WTC11 (cell line): ENCODE data around the gene DLL4. TPM values are rescaled to one million over a fixed set of nuclear protein-coding genes. Genes with fewer than 3 reads are reported as not detected.

Experiments
- ATAC-seq: fragments of 200-7000 bp; cut with Tn5 transposase; 2 replicates; pipeline ENCODE4 v1.10.0; 2021; ENCODE audit warnings: mild to moderate bottlenecking, moderate library complexity
- CTCF ChIA-PET: fragments of 300-600 bp; sonication (Branson Sonifier 250); formaldehyde crosslinking; loops from one replicate; lab custom pipeline; 2021; ENCODE audit warnings: antibody characterized with exemption; lab: Charles Lee
- POLR2A ChIA-PET: fragments of 350-600 bp; sonication (Branson Sonifier 250); formaldehyde crosslinking; loops from one replicate; lab custom pipeline; 2021; ENCODE audit warnings: antibody characterized with exemption; lab: Charles Lee
- DNase-seq: peaks from one replicate; pipeline ENCODE4 v3.0.0; 2021; ENCODE audit warnings: low spot score
- H3K27ac Mint-ChIP-seq: 2 replicates; pipeline ENCODE4 v1.8.0; 2021; ENCODE audit warnings: mixed read lengths
- H3K27me3 Mint-ChIP-seq: 2 replicates; pipeline ENCODE4 v1.8.0; 2021; ENCODE audit warnings: low read depth, mild to moderate bottlenecking, moderate library complexity, mixed read lengths
- H3K36me3 Mint-ChIP-seq: 2 replicates; pipeline ENCODE4 v1.8.0; 2021; ENCODE audit warnings: mixed read lengths
- H3K4me1 Mint-ChIP-seq: 2 replicates; pipeline ENCODE4 v1.8.0; 2022; ENCODE audit warnings: mixed read lengths
- H3K4me3 Mint-ChIP-seq: 2 replicates; pipeline ENCODE4 v1.8.0; 2021; ENCODE audit warnings: mild to moderate bottlenecking, moderate library complexity, mixed read lengths
- H3K9me3 Mint-ChIP-seq: 2 replicates; pipeline ENCODE4 v1.8.0; 2021; ENCODE audit warnings: mixed read lengths
- ESRRA ChIP-seq: sonication (generic); formaldehyde crosslinking; IDR thresholded peaks from 2 replicates; pipeline ENCODE4 v1.8.1; 2022; ENCODE audit warnings: mild to moderate bottlenecking, missing genetic modification reagents, borderline replicate concordance
- ETV6 ChIP-seq: sonication (generic); formaldehyde crosslinking; IDR thresholded peaks from 2 replicates; pipeline ENCODE4 v1.8.1; 2022; ENCODE audit warnings: mild to moderate bottlenecking, missing genetic modification reagents
- FOXK1 ChIP-seq: sonication (generic); formaldehyde crosslinking; IDR thresholded peaks from 2 replicates; pipeline ENCODE4 v1.8.0; 2022; ENCODE audit warnings: mild to moderate bottlenecking, moderate library complexity, missing genetic modification reagents
- FOXP1 ChIP-seq: sonication (generic); formaldehyde crosslinking; IDR thresholded peaks from 2 replicates; pipeline ENCODE4 v1.8.0; 2022; ENCODE audit warnings: missing genetic modification reagents, mild to moderate bottlenecking, moderate library complexity, borderline replicate concordance
- GRHL2 ChIP-seq: fragments of 250-450 bp; sonication (Bioruptor Pico); IDR thresholded peaks from 2 replicates; pipeline ENCODE4 v1.8.0; 2022; ENCODE audit warnings: mild to moderate bottlenecking, moderate library complexity; ENCODE audit not compliant: insufficient replicate concordance, severe bottlenecking
- IRF2 ChIP-seq: sonication (generic); formaldehyde crosslinking; IDR thresholded peaks from 2 replicates; pipeline ENCODE4 v1.8.0; 2022; ENCODE audit warnings: low read depth, missing genetic modification reagents, borderline replicate concordance
- JAZF1 ChIP-seq: fragments of 250-450 bp; sonication (Bioruptor Pico); IDR thresholded peaks from 2 replicates; pipeline ENCODE4 v1.9.0; 2021; ENCODE audit warnings: moderate library complexity, mild to moderate bottlenecking, inconsistent platforms
- MXD4 ChIP-seq: fragments of 250-450 bp; sonication (Bioruptor Pico); IDR thresholded peaks from 2 replicates; pipeline ENCODE4 v1.8.0; 2021; ENCODE audit warnings: mild to moderate bottlenecking, moderate library complexity, borderline replicate concordance
- NFYB ChIP-seq: sonication (generic); formaldehyde crosslinking; conservative IDR thresholded peaks from 2 replicates; pipeline ENCODE4 v1.8.0; 2022; ENCODE audit warnings: low read depth, missing genetic modification reagents
- NR1H2 ChIP-seq: sonication (generic); formaldehyde crosslinking; IDR thresholded peaks from 2 replicates; pipeline ENCODE4 v1.9.0; 2021; ENCODE audit warnings: mild to moderate bottlenecking, moderate library complexity, missing genetic modification reagents
- NR2C2 ChIP-seq: sonication (generic); formaldehyde crosslinking; IDR thresholded peaks from 2 replicates; pipeline ENCODE4 v1.8.0; 2022; ENCODE audit warnings: mild to moderate bottlenecking, missing genetic modification reagents
- SMAD4 ChIP-seq: sonication (generic); formaldehyde crosslinking; IDR thresholded peaks from 2 replicates; pipeline ENCODE4 v1.8.0; 2022; ENCODE audit warnings: mild to moderate bottlenecking, missing genetic modification reagents
- SP1 ChIP-seq: sonication (generic); formaldehyde crosslinking; conservative IDR thresholded peaks from 2 replicates; pipeline ENCODE4 v1.8.1; 2022; ENCODE audit warnings: missing genetic modification reagents
- TP53 ChIP-seq: sonication (generic); formaldehyde crosslinking; IDR thresholded peaks from 2 replicates; pipeline ENCODE4 v1.8.1; 2023; ENCODE audit warnings: mild to moderate bottlenecking, missing genetic modification reagents
- ZNF121 ChIP-seq: sonication (generic); formaldehyde crosslinking; IDR thresholded peaks from 2 replicates; pipeline ENCODE4 v1.8.0; 2023; ENCODE audit warnings: missing genetic modification reagents
- ZNF263 ChIP-seq: sonication (generic); formaldehyde crosslinking; IDR thresholded peaks from 2 replicates; pipeline ENCODE4 v1.8.1; 2022; ENCODE audit warnings: low read depth, mild to moderate bottlenecking, moderate library complexity, missing genetic modification reagents
- ZNF416 ChIP-seq: fragments of 250-450 bp; sonication (Bioruptor Pico); IDR thresholded peaks from 2 replicates; pipeline ENCODE4 v1.9.0; 2021; ENCODE audit warnings: mild to moderate bottlenecking, inconsistent platforms
- ZNF423 ChIP-seq: fragments of 250-450 bp; sonication (Bioruptor Pico); IDR thresholded peaks from 2 replicates; pipeline ENCODE4 v2.1.2; 2022; ENCODE audit warnings: mild to moderate bottlenecking, moderate library complexity
- total RNA-seq: library from RNA; stranded (reverse); gene quantifications from 3 replicates; pipeline ENCODE4 v1.2.3, GENCODE V29; 2021
- TF ChIP-seq, protein P1 (sequence below): sonication (generic); formaldehyde crosslinking; IDR thresholded peaks from 2 replicates; pipeline ENCODE4 v1.8.1; 2023; ENCODE audit warnings: mild to moderate bottlenecking, missing genetic modification reagents, moderate library complexity
- TF ChIP-seq, protein P2 (sequence below): fragments of 250-450 bp; sonication (Bioruptor Pico); IDR thresholded peaks from 2 replicates; pipeline ENCODE4 v1.9.0; 2021; ENCODE audit warnings: moderate library complexity, mild to moderate bottlenecking, inconsistent platforms, borderline replicate concordance
- TF ChIP-seq, protein P3 (sequence below): sonication (generic); formaldehyde crosslinking; IDR thresholded peaks from 2 replicates; pipeline ENCODE4 v1.8.0; 2022; ENCODE audit warnings: mild to moderate bottlenecking, missing genetic modification reagents
- TF ChIP-seq, protein P4 (sequence below): sonication (generic); formaldehyde crosslinking; IDR thresholded peaks from 2 replicates; pipeline ENCODE4 v1.8.0; 2022; ENCODE audit warnings: mild to moderate bottlenecking, missing genetic modification reagents
- TF ChIP-seq, protein P5 (sequence below): sonication (generic); formaldehyde crosslinking; conservative IDR thresholded peaks from 2 replicates; pipeline ENCODE4 v1.8.1; 2023; ENCODE audit warnings: mild to moderate bottlenecking, low read depth, missing genetic modification reagents, moderate library complexity
- TF ChIP-seq, protein P6 (sequence below): fragments of 250-450 bp; sonication (Bioruptor Pico); conservative IDR thresholded peaks from 2 replicates; pipeline ENCODE4 v1.9.0; 2021; ENCODE audit warnings: mild to moderate bottlenecking
- TF ChIP-seq, protein P7 (sequence below): sonication (generic); formaldehyde crosslinking; IDR thresholded peaks from 2 replicates; pipeline ENCODE4 v1.8.1; 2022; ENCODE audit warnings: low read depth, mild to moderate bottlenecking, moderate library complexity, missing genetic modification reagents, borderline replicate concordance

DLL4 gene
- total RNA-seq, 1 experiment from 2014 or later = 0.94 TPM

DNA sequence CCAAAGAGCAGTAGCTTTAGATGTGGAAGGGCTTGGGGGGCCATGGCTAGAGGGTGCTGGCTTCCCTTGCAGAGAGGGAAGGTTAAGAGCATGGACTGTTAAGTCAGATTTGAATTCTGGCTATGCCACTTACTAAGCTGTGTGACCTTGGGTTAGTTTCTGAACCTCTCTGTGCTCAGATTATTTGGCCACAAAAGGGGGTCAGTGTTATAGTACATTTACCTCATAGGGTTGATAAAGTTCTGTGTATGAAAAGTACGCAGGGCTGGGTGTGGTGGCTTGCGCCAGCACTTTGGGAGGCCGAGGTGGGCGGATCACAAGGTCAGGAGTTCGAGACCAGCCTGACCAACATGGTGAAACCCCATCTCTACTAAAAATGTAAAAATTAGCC, 28.1 kb upstream of the DLL4 start:
- Mint-ChIP-seq H3K36me3 (peaks cover 49% of the 10 kb centered on the region), H3K27me3 (no peaks in the 10 kb centered on the region), H3K9me3 (no peaks in the 10 kb centered on the region), H3K4me1 (no peaks in the 10 kb centered on the region)
- no peak for TF ChIP-seq ZNF263
- TF ChIP-seq, protein P1, sequence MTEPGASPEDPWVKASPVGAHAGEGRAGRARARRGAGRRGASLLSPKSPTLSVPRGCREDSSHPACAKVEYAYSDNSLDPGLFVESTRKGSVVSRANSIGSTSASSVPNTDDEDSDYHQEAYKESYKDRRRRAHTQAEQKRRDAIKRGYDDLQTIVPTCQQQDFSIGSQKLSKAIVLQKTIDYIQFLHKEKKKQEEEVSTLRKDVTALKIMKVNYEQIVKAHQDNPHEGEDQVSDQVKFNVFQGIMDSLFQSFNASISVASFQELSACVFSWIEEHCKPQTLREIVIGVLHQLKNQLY = no peak
- no peak for TF ChIP-seq SMAD4 (CRISPR knock-in tag)
- TF ChIP-seq NR2C2 = no peak
- no peak for TF ChIP-seq SP1 (CRISPR knock-in tag)
- TF ChIP-seq, protein P2, sequence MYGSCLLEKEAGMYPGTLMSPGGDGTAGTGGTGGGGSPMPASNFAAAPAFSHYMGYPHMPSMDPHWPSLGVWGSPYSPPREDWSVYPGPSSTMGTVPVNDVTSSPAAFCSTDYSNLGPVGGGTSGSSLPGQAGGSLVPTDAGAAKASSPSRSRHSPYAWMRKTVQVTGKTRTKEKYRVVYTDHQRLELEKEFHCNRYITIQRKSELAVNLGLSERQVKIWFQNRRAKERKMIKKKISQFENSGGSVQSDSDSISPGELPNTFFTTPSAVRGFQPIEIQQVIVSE (CRISPR knock-in tag) = no peak
- TF ChIP-seq ZNF423 (CRISPR knock-in tag) = no peak
- TF ChIP-seq MXD4 (CRISPR knock-in tag) = no peak
- TF ChIP-seq, protein P3, sequence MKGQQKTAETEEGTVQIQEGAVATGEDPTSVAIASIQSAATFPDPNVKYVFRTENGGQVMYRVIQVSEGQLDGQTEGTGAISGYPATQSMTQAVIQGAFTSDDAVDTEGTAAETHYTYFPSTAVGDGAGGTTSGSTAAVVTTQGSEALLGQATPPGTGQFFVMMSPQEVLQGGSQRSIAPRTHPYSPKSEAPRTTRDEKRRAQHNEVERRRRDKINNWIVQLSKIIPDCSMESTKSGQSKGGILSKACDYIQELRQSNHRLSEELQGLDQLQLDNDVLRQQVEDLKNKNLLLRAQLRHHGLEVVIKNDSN (CRISPR knock-in tag) = no peak
- TF ChIP-seq, protein P4, sequence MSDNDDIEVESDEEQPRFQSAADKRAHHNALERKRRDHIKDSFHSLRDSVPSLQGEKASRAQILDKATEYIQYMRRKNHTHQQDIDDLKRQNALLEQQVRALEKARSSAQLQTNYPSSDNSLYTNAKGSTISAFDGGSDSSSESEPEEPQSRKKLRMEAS (CRISPR knock-in tag) = no peak
- TF ChIP-seq ZNF121 (CRISPR knock-in tag) = no peak
- TF ChIP-seq ESRRA (CRISPR knock-in tag) = no peak
- TF ChIP-seq FOXP1 (CRISPR knock-in tag) = no peak
- TF ChIP-seq, all 79 proteins: peak for 0
- ChIA-PET CTCF (interaction anchor here (1.5 kb wide), 1 partner anchor 43 kb away, joined by 7 read pairs; no protein-coding TSS in a partner anchor), POLR2A (no interaction called here)
- H3K27ac Mint-ChIP-seq = no peak overlapping the region
- no peak for ATAC-seq
- no peak for DNase-seq
- H3K4me3 Mint-ChIP-seq = no peak overlapping the region

DNA sequence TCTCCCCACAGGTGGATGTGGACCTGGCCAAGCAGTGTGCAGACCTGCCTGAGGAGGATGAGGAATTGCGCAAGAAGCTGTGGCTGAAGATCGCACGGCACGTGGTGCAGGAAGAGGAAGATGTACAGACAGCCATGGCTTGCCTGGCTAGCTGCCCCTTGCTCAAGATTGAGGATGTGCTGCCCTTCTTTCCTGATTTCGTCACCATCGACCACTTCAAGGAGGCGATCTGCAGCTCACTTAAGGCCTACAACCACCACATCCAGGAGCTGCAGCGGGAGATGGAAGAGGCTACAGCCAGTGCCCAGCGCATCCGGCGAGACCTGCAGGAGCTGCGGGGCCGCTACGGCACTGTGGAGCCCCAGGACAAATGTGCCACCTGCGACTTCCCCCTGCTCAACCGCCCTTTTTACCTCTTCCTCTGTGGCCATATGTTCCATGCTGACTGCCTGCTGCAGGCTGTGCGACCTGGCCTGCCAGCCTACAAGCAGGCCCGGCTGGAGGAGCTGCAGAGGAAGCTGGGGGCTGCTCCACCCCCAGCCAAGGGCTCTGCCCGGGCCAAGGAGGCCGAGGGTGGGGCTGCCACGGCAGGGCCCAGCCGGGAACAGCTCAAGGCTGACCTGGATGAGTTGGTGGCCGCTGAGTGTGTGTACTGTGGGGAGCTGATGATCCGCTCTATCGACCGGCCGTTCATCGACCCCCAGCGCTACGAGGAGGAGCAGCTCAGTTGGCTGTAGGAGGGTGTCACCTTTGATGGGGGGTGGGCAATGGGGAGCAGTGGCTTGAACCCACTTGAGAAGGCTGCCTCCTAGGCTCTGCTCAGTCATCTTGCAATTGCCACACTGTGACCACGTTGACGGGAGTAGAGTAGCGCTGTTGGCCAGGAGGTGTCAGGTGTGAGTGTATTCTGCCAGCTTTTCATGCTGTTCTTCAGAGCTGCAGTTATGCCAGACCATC, 26.3 kb upstream of the DLL4 start:
- ATAC-seq = no peak
- CTCF ChIA-PET = interaction anchor here (0.5 to 7.5 kb wide), 21 partner anchors 7 to 281 kb away, joined by 3 to 71 read pairs (median 9); partner anchors contain the start of genes CHAC1, DLL4, DNAJC17 and VPS18
- Mint-ChIP-seq H3K9me3 (no peaks in the 10 kb centered on the region), H3K4me3 (no peak overlapping the region), H3K36me3 (peaks cover 39% of the 10 kb centered on the region), H3K27me3 (no peaks in the 10 kb centered on the region), H3K4me1 (peaks cover 3% of the 10 kb centered on the region; the same call in 1 of the 2 replicates), H3K27ac (no peak overlapping the region)
- POLR2A ChIA-PET = interaction anchor here (1.0 to 1.2 kb wide), 4 partner anchors 9 to 55 kb away, joined by 3 to 8 read pairs (median 3); partner anchors contain the start of gene VPS18
- DNase-seq = no peak
- TF ChIP-seq, protein P5, sequence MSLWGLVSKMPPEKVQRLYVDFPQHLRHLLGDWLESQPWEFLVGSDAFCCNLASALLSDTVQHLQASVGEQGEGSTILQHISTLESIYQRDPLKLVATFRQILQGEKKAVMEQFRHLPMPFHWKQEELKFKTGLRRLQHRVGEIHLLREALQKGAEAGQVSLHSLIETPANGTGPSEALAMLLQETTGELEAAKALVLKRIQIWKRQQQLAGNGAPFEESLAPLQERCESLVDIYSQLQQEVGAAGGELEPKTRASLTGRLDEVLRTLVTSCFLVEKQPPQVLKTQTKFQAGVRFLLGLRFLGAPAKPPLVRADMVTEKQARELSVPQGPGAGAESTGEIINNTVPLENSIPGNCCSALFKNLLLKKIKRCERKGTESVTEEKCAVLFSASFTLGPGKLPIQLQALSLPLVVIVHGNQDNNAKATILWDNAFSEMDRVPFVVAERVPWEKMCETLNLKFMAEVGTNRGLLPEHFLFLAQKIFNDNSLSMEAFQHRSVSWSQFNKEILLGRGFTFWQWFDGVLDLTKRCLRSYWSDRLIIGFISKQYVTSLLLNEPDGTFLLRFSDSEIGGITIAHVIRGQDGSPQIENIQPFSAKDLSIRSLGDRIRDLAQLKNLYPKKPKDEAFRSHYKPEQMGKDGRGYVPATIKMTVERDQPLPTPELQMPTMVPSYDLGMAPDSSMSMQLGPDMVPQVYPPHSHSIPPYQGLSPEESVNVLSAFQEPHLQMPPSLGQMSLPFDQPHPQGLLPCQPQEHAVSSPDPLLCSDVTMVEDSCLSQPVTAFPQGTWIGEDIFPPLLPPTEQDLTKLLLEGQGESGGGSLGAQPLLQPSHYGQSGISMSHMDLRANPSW (CRISPR knock-in tag) = no peak
- TF ChIP-seq ZNF416 (no peak), JAZF1 (CRISPR knock-in tag) (no peak), ETV6 (CRISPR knock-in tag) (no peak), TP53 (no peak), FOXK1 (CRISPR knock-in tag) (no peak), IRF2 (CRISPR knock-in tag) (no peak), NR1H2 (CRISPR knock-in tag) (no peak), ZNF121 (CRISPR knock-in tag) (no peak), NFYB (CRISPR knock-in tag) (no peak), GRHL2 (no peak)
- TF ChIP-seq, protein P6, sequence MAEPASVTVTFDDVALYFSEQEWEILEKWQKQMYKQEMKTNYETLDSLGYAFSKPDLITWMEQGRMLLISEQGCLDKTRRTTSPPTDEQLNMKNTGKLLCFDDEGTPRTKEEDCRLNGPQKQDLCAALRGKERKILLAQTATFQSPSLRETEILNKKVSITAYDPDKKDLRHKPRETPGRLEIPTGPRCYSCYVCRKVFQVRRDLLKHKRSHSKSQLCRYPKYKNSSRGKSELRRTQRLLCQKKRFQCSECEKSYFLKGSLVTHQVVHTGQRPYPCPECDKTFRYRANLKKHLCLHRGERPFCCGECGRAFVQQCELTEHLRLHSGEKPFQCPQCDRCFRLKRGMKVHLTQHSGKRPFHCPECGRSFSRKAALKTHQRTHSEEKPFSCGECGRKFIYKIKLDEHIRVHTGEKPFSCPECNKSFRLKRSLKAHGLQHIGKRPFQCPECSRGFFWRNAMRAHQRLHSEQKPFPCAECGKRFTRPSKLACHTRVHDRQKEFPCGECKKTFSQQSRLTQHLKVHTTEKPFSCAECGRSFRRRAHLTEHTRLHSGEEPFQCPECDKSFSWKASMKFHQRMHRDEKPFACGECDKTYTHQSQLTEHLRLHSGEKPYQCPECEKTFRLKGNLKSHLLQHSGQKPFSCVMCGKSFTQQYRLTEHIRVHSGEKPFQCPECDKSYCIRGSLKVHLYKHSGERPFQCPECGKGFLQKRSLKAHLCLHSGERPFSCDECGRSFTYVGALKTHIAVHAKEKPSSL (CRISPR knock-in tag) = no peak
- TF ChIP-seq, protein P7, sequence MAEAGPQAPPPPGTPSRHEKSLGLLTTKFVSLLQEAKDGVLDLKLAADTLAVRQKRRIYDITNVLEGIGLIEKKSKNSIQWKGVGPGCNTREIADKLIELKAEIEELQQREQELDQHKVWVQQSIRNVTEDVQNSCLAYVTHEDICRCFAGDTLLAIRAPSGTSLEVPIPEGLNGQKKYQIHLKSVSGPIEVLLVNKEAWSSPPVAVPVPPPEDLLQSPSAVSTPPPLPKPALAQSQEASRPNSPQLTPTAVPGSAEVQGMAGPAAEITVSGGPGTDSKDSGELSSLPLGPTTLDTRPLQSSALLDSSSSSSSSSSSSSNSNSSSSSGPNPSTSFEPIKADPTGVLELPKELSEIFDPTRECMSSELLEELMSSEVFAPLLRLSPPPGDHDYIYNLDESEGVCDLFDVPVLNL = no peak
- TF ChIP-seq, protein P3 (CRISPR knock-in tag) = no peak
